WERI-Rb-1 (cell line): Measurements from ENCODE around the gene USP17L18.
A peak's percentile ranks its signal among the peaks of the same experiment; 100 is the strongest.
"Not testable (repeated sequence)": the region's sequence is repeated elsewhere in the genome, so short reads cannot be mapped to it uniquely, and the experiment has no call there.

ENCODE experiments used
- DNase-seq: peaks from one replicate; pipeline ENCODE4 v3.0.0-alpha.2; 2020
- H3K27ac ChIP-seq: fragments of 250-450 bp; sonication (Bioruptor Pico); 2 replicates; pipeline ENCODE4 v1.5.1; 2020; ENCODE audit warnings: mild to moderate bottlenecking, moderate library complexity
- H3K27me3 ChIP-seq: fragments of 250-450 bp; sonication (Bioruptor Pico); 2 replicates; pipeline ENCODE4 v1.5.1; 2021; ENCODE audit warnings: mild to moderate bottlenecking, low read depth, moderate library complexity; ENCODE audit not compliant: insufficient read depth, severe bottlenecking
- H3K36me3 ChIP-seq: fragments of 250-450 bp; sonication (Bioruptor Pico); 2 replicates; pipeline ENCODE4 v1.5.1; 2020; ENCODE audit warnings: mild to moderate bottlenecking, moderate library complexity
- H3K4me3 ChIP-seq: 2 replicates; pipeline ENCODE4 v1.5.1; 2011; ENCODE audit warnings: low read depth, mild to moderate bottlenecking, control low read depth, low read length
- H3K9me3 ChIP-seq: fragments of 250-450 bp; sonication (Bioruptor Pico); 2 replicates; pipeline ENCODE4 v1.5.1; 2021; ENCODE audit warnings: mild to moderate bottlenecking, moderate library complexity; ENCODE audit not compliant: severe bottlenecking

The USP17L18 gene

GRCh38 chr4:9267319-9267718, 18.9 kb downstream of the USP17L18 start, which contains the start of gene USP17L22:
Gene USP17L22 (plus strand): TSS chr4:9267619. CDS start chr4:9267619, 0 bp downstream.
- not testable (repeated sequence) for H3K27ac ChIP-seq, H3K9me3 ChIP-seq, DNase-seq, H3K36me3 ChIP-seq, H3K27me3 ChIP-seq, H3K4me3 ChIP-seq

- H3K9me3 ChIP-seq, H3K36me3 ChIP-seq, H3K27me3 ChIP-seq, H3K27ac ChIP-seq, H3K4me3 ChIP-seq: not testable (repeated sequence)
- DNase-seq = peak; percentile 15
Observed at GRCh38 chr4:9271719-9272118, 23.3 kb downstream of the USP17L18 start.
